OCI-LY1 (cell line): Measurements from ENCODE around the gene ALDH3A2.

Experiments
- H2AFZ ChIP-seq: fragments of 200-600 bp; sonication (generic), shearing (Covaris generic); 2 replicates; pipeline ENCODE4 v1.6.0; 2014; ENCODE audit warnings: antibody characterized with exemption, mild to moderate bottlenecking, low read length
- H3F3A ChIP-seq: fragments of 200-600 bp; sonication (generic), shearing (Covaris generic); 2 replicates; pipeline ENCODE4 v1.6.0; 2014; ENCODE audit warnings: mild to moderate bottlenecking, antibody characterized with exemption, low read length, moderate library complexity; ENCODE audit not compliant: insufficient read depth
- H3K27ac ChIP-seq: fragments of 200-600 bp; sonication (generic); 2 replicates; pipeline ENCODE4 v1.5.1; 2014; ENCODE audit warnings: low read length, mixed run types, mild to moderate bottlenecking, low read depth; ENCODE audit not compliant: poor library complexity, severe bottlenecking
- H3K27me3 ChIP-seq: fragments of 200-600 bp; sonication (generic); 2 replicates; pipeline ENCODE4 v1.6.0; 2014; ENCODE audit warnings: antibody characterized with exemption, mild to moderate bottlenecking, low read length, moderate library complexity; ENCODE audit not compliant: insufficient read depth
- H3K36me3 ChIP-seq: fragments of 200-600 bp; sonication (generic); 2 replicates; pipeline ENCODE4 v1.6.1; 2014; ENCODE audit warnings: mild to moderate bottlenecking, antibody characterized with exemption, low read length, moderate library complexity, mixed read lengths; ENCODE audit not compliant: insufficient read depth
- H3K4me1 ChIP-seq: fragments of 200-600 bp; sonication (generic); 2 replicates; pipeline ENCODE4 v1.5.1; 2014; ENCODE audit warnings: mild to moderate bottlenecking, low read length, moderate library complexity; ENCODE audit not compliant: insufficient read depth, severe bottlenecking
- H3K4me2 ChIP-seq: fragments of 200-600 bp; sonication (generic), shearing (Covaris generic); 2 replicates; pipeline ENCODE4 v1.6.1; 2014; ENCODE audit warnings: low read length
- H3K4me3 ChIP-seq: fragments of 200-600 bp; sonication (generic); 2 replicates; pipeline ENCODE4 v1.5.1; 2014; ENCODE audit warnings: low read length, low read depth, mild to moderate bottlenecking, mixed read lengths; ENCODE audit not compliant: poor library complexity, severe bottlenecking
- H3K79me2 ChIP-seq: fragments of 200-600 bp; shearing (Covaris generic); 2 replicates; pipeline ENCODE4 v1.6.1; 2016; ENCODE audit warnings: mixed run types, low read length, mixed read lengths; ENCODE audit not compliant: insufficient read depth
- H3K9ac ChIP-seq: fragments of 200-600 bp; sonication (generic), shearing (Covaris generic); 2 replicates; pipeline ENCODE4 v1.6.1; 2014; ENCODE audit warnings: mild to moderate bottlenecking, low read length, mixed read lengths
- H3K9me2 ChIP-seq: fragments of 200-600 bp; sonication (generic), shearing (Covaris generic); 2 replicates; pipeline ENCODE4 v1.6.1; 2014; ENCODE audit warnings: low read depth, mild to moderate bottlenecking, low read length, mixed read lengths
- H3K9me3 ChIP-seq: fragments of 200-600 bp; shearing (Covaris generic); 2 replicates; pipeline ENCODE4 v1.6.1; 2014; ENCODE audit warnings: low read length, mixed read lengths
- H4K20me1 ChIP-seq: fragments of 200-600 bp; sonication (generic), shearing (Covaris generic); 2 replicates; pipeline ENCODE4 v1.6.0; 2016; ENCODE audit warnings: mild to moderate bottlenecking, low read length; ENCODE audit not compliant: insufficient read depth
- EZH2 ChIP-seq: fragments of 200-600 bp; sonication (generic), shearing (Covaris generic); IDR thresholded peaks from 2 replicates; pipeline ENCODE4 v1.8.0; 2017; ENCODE audit warnings: borderline replicate concordance, mixed run types, mild to moderate bottlenecking, antibody characterized with exemption, low read length, moderate library complexity, mixed read lengths
- TF ChIP-seq, protein P1 (sequence below): fragments of 200-600 bp; sonication (generic), shearing (Covaris generic); IDR thresholded peaks from 2 replicates; pipeline ENCODE4 v1.5.1; 2017; ENCODE audit warnings: mild to moderate bottlenecking, antibody characterized with exemption, low read length, moderate library complexity, mixed read lengths

ALDH3A2 gene

DNA sequence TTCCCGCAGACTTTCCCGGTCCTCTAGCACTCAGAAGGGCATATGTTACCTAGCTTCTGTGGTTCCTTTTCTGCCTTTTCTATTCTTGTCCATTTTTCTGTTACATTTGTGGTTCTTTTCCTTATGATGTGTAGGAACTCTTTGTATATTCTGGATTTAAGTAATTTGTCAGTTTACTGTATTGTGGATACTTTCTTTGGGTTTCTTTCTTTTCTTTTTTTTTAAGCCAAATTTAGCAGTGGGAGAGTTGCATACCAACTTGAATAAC, 657 bp downstream of the ALDH3A2 start:
- TF ChIP-seq EZH2: no peak
- TF ChIP-seq, protein P1, sequence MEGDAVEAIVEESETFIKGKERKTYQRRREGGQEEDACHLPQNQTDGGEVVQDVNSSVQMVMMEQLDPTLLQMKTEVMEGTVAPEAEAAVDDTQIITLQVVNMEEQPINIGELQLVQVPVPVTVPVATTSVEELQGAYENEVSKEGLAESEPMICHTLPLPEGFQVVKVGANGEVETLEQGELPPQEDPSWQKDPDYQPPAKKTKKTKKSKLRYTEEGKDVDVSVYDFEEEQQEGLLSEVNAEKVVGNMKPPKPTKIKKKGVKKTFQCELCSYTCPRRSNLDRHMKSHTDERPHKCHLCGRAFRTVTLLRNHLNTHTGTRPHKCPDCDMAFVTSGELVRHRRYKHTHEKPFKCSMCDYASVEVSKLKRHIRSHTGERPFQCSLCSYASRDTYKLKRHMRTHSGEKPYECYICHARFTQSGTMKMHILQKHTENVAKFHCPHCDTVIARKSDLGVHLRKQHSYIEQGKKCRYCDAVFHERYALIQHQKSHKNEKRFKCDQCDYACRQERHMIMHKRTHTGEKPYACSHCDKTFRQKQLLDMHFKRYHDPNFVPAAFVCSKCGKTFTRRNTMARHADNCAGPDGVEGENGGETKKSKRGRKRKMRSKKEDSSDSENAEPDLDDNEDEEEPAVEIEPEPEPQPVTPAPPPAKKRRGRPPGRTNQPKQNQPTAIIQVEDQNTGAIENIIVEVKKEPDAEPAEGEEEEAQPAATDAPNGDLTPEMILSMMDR: no peak
- Histone ChIP-seq H3K79me2 (peaks cover 6% of the 10 kb centered on the region), H3K4me2 (peak overlapping the region; percentile 78), H3K9me2 (no peaks in the 10 kb centered on the region), H3K27me3 (no peaks in the 10 kb centered on the region), H3K27ac (no peak overlapping the region), H3K36me3 (peaks cover 22% of the 10 kb centered on the region), H3K4me3 (peak overlapping the region; percentile 71), H3K9me3 (no peaks in the 10 kb centered on the region), H3K4me1 (peaks cover 28% of the 10 kb centered on the region), H3K9ac (peak overlapping the region; percentile 67), H3F3A (no peaks in the 10 kb centered on the region), H2AFZ (no peak overlapping the region), H4K20me1 (no peaks in the 10 kb centered on the region)

DNA sequence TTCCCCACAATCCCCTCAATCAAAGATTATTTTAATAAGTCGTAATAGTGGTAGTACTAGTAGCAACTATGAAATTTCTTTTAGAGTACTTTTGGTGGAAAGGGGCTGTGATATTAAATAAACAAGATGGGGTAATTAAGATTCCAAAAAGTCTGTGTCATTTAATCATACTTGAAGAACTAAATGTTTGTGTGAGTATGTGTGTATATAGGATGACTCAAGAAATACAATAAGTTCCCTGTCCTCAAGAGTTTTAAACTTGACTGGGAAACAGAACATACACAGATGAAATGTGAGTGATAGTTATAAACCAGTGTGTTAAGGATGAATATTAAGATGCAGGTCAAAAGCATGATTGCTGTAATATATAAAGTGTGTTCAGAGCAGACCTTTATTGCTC, 2.3 kb downstream of the ALDH3A2 start:
- Histone ChIP-seq H3K4me3 (no peak overlapping the region), H2AFZ (no peak overlapping the region), H3K27ac (no peak overlapping the region), H3K9ac (no peak overlapping the region), H3K27me3 (no peaks in the 10 kb centered on the region), H3K36me3 (peaks cover 35% of the 10 kb centered on the region), H3K9me3 (no peaks in the 10 kb centered on the region), H3K79me2 (peaks cover 6% of the 10 kb centered on the region), H3K4me2 (peak overlapping the region; percentile 18; the same call in 1 of the 2 replicates), H3F3A (no peaks in the 10 kb centered on the region), H3K4me1 (peaks cover 28% of the 10 kb centered on the region), H3K9me2 (no peaks in the 10 kb centered on the region), H4K20me1 (no peaks in the 10 kb centered on the region)
- TF ChIP-seq, protein P1: no peak
- no peak for TF ChIP-seq EZH2

DNA sequence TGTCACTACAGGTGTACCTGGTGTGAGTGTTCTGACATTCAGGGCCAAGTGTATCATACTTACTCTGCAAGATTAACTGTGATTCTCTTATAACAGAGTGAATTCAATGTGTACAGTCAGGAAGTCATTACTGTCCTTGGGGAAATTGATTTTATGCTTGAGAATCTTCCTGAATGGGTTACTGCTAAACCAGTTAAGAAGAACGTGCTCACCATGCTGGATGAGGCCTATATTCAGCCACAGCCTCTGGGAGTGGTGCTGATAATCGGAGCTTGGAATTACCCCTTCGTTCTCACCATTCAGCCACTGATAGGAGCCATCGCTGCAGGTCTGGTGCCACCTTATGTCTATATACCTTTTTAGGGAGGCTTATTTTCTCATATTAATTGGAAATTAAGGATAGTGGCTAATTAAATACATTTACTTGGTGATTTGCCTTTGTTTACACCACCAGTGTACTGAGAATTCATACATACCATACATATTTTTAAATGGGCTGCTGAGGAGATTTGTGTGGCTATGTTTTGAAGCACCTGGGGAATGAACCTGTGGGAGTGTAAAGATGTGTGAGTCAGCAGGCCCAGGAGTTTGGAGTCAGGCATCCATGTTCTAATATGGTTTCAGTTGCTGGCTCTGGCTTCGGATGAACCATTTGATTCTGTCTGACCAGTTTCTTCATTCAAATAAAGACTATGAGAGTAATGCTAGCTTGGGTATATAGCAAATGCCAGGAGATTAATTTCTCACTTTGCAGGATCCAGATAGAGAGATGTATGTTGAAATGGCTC, 3.1 kb downstream of the ALDH3A2 start:
- peaks cover 6% of the 10 kb centered on the region for H3K79me2 ChIP-seq
- H3F3A ChIP-seq: no peaks in the 10 kb centered on the region
- H3K9me3 ChIP-seq: no peaks in the 10 kb centered on the region
- H3K4me2 ChIP-seq: no peak overlapping the region
- peaks cover 28% of the 10 kb centered on the region for H3K4me1 ChIP-seq
- peaks cover 39% of the 10 kb centered on the region for H3K36me3 ChIP-seq
- no peak overlapping the region for H2AFZ ChIP-seq
- H3K9me2 ChIP-seq: no peaks in the 10 kb centered on the region
- H3K4me3 ChIP-seq: no peak overlapping the region
- no peak overlapping the region for H3K9ac ChIP-seq
- H3K27me3 ChIP-seq: no peaks in the 10 kb centered on the region
- no peaks in the 10 kb centered on the region for H4K20me1 ChIP-seq
- no peak overlapping the region for H3K27ac ChIP-seq
- no peak for TF ChIP-seq EZH2
- TF ChIP-seq, protein P1: no peak
